GM18520 (cell line): ENCODE results near the gene ZNF668.
A peak's percentile ranks its signal among the peaks of the same experiment; 100 is the strongest.

Source experiments
- ATAC-seq: cut with Tn5 transposase; IDR thresholded peaks from one replicate; pipeline ENCODE4 v1.9.1; 2021; ENCODE audit not compliant: unreplicated experiment

Gene ZNF668

GRCh38 chr16:31081428-31082351 lies 7.7 kb upstream of the ZNF668 start:
- no peak for ATAC-seq

DNA sequence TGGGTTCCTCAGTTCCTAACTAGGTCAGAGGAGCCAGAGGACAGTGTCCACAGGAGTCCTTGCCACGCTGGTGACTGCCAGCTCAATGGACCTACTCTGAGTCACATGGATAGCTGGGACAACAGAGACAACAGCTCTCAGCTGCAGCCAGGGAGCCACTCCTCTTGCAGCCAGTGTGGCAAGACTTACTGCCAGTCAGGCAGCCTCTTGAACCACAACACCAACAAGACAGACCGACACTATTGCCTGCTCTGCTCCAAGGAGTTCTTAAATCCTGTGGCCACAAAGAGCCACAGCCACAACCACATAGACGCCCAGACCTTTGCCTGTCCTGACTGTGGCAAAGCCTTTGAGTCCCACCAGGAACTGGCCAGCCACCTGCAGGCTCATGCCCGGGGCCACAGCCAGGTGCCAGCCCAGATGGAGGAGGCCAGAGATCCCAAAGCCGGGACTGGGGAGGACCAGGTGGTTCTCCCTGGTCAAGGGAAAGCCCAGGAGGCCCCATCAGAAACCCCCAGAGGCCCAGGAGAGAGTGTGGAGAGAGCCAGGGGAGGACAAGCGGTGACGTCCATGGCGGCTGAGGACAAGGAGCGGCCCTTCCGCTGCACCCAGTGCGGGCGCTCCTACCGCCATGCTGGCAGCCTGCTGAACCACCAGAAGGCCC lies 6.8 kb upstream of the ZNF668 start:
- ATAC-seq = no peak

DNA sequence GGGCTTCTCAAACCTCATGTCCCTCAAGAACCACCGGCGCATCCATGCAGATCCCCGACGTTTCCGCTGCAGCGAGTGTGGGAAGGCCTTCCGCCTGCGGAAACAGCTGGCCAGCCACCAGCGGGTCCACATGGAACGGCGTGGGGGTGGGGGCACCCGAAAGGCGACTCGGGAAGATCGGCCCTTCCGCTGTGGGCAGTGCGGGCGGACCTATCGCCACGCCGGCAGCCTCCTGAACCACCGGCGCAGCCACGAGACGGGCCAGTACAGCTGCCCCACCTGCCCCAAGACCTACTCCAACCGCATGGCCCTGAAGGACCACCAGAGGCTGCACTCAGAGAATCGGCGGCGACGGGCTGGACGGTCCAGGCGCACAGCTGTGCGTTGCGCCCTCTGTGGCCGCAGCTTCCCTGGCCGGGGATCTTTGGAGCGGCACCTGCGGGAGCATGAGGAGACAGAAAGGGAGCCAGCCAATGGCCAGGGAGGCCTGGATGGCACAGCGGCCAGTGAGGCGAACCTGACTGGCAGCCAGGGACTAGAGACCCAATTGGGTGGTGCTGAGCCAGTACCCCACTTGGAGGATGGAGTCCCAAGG lies 6.1 kb upstream of the ZNF668 start:
- no peak for ATAC-seq

GRCh38 chr16:31079342-31079944 lies 5.4 kb upstream of the ZNF668 start:
- no peak for ATAC-seq

DNA sequence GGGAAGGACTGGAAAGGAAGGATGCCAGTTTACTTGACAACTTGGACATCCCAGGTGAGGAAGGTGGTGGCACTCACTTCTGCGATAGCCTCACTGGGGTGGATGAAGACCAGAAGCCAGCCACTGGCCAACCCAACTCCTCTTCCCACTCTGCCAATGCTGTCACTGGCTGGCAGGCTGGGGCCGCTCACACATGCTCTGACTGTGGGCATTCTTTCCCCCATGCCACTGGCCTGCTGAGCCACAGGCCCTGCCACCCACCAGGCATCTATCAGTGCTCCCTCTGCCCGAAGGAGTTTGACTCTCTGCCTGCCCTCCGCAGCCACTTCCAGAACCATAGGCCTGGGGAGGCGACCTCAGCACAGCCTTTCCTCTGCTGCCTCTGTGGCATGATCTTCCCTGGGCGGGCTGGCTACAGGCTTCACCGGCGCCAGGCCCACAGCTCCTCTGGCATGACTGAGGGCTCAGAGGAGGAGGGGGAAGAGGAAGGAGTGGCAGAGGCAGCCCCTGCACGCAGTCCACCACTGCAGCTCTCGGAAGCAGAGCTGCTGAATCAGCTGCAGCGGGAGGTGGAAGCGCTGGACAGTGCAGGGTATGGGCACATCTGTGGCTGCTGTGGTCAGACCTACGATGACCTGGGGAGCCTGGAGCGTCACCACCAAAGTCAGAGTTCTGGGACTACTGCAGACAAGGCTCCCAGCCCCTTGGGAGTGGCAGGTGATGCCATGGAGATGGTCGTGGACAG lies 4.7 kb upstream of the ZNF668 start:
- no peak for ATAC-seq

DNA sequence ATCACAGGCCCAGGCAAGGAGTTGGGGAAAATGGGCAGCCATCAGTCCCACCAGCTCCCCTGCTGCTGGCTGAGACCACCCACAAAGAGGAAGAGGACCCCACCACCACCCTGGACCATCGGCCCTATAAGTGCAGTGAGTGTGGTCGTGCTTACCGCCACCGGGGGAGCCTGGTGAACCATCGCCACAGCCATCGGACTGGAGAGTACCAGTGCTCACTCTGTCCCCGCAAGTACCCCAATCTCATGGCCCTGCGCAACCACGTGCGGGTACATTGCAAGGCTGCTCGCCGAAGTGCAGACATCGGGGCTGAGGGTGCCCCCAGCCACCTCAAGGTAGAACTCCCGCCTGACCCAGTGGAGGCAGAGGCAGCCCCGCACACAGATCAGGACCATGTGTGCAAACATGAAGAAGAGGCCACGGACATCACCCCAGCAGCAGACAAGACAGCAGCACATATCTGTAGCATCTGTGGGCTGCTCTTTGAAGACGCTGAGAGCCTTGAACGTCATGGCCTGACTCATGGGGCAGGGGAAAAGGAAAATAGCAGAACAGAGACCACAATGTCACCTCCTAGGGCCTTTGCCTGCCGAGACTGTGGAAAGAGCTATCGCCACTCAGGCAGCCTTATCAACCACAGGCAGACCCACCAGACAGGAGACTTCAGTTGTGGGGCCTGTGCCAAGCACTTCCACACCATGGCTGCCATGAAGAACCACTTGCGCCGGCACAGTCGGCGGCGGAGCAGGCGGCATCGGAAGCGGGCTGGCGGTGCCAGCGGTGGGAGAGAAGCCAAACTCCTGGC lies 3.8 kb upstream of the ZNF668 start:
- no peak for ATAC-seq

- no peak for ATAC-seq
Measured at GRCh38 chr16:31077024-31077423, 3.0 kb upstream of the ZNF668 start.

DNA sequence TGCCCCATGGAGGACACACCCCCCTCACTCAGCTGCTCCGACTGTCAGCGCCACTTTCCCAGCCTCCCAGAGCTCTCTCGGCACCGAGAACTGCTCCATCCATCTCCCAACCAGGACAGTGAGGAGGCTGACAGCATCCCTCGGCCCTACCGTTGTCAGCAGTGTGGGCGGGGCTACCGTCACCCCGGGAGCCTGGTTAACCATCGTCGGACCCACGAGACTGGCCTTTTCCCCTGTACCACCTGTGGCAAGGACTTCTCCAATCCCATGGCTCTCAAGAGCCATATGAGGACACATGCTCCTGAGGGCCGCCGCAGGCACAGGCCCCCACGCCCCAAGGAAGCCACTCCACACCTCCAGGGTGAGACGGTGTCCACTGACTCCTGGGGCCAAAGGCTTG lies 2.3 kb upstream of the ZNF668 start:
- no peak for ATAC-seq

DNA sequence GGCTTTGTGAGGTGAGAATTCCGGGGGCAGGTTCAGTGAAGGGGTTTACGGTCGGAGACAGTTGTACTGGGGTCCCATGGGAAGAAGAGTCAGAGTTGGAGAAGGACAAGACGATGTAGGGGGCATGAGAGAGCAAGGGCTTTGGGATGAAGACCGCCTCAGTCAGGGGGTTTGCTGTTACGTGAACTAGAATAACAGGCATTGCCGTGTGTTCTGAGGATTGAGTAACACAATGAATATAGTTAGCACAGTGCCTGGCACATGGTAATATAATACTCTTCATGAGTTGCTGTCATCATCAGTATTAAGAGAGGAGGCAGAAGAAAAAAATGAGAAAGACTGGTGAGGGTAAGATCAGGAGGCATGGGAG lies 759 bp upstream of the ZNF668 start:
- no peak for ATAC-seq

- peak; percentile 40 for ATAC-seq
Measured at GRCh38 chr16:31073142-31073969, 684 bp downstream of the ZNF668 start.

DNA sequence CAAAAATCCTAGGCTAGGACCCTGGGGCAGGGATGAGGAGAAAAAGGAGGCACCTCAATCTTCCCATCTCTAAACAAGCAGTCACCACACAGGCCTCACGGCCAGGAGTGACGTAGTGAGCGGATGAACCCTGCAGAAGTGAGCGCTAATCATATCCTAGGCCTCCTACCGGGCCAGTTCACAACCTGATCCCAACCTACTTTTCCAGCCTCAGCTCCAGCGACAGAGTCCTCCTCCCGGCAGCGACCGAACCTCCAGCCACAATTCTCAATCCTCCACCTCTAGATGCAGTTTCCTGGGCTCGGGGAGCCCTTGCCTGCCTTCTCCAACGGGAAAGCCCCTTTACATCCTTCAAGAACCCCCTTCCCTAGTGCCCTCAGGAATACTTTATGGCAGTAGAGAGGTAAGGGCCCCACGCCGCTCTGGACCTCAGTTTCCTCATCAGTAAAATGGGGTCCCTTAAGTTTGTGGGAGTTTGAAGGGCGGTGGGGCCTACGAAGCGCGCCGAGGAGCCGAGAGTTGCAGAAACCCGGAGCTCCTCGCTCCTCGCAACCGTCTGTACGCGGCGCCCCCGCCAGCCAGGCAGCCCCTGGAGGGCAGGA lies 1.4 kb downstream of the ZNF668 start:
- no peak for ATAC-seq

DNA sequence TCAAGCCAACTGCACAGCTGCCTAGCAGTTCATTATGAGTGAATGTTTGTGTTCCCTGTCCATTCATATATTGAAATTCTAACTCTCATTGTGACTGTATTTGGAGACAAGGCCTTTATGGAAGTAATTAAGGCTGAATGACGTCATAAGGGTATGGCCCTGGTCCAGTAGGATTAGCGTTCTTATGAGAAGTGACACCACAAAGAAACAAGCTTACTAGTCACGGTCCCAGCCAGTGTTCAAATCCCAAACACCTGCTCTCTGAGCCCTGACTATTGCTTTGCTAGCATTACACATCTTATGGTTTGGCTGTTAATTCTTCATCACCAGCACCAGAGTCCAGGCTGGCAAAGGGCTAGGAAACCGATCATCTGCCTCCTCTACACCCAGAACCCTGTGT lies 2.2 kb downstream of the ZNF668 start:
- ATAC-seq = no peak

GRCh38 chr16:31067342-31067741 lies 6.7 kb downstream of the ZNF668 start:
- no peak for ATAC-seq

DNA sequence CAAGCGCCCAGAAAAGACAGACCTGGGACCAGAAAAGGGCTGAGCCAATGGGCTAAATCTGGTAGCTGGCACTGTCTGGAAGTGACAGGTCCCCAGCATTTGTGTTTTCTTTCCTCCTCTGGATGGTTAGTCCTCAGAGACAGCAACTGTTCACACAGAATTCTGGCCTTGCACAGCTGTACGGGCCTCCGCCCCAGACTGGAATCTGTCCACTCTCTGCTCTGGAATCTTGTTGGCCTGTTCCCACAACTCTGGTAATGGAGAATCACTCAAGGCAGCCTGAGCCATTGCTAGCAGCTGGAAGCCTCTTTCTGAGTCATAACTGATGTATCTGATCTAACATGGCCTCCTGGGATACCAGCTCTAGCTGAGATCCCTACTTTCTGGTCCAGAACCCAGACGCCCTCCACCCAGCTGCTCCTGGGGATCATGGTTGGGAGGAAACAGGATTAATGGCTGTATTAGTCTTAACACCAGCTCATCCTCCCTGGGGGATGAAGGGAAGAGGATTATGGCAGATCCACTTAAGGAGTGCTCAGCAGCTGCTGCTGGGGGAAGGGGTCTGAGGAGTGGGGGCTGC lies 9.1 kb downstream of the ZNF668 start:
- ATAC-seq = no peak

GRCh38 chr16:31063843-31064611 lies 10.0 kb downstream of the ZNF668 start:
- ATAC-seq = no peak

DNA sequence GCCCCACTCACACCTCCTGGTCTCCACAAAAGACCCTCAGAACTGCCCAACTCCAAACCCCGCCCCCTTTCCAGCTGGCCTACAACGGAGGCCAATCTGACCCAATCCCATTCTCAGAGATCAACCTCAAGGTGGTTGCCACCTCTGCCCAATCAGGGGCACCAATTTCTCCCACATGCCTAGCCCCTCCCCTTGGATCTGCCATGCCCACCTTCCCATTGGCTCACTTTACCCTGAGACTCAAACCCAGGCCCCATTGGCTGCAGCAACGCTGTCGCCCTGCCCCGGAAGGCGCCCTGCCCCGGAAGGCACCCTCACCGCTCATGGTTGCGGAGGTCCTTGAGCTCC lies 10.6 kb downstream of the ZNF668 start:
- ATAC-seq = no peak

GRCh38 chr16:31061813-31062440 lies 12.1 kb downstream of the ZNF668 start:
- ATAC-seq = no peak
